ENCODE results near the gene RAB10.
A peak's percentile ranks its signal among the peaks of the same experiment; 100 is the strongest.

RAB10 gene

GRCh38 chr2:26035090-26035743, 1.3 kb downstream of the RAB10 start:
- Histone ChIP-seq H3K9ac (ENCODE audit: low read length) (peak overlapping the region; percentile 84), H4K20me1 (ENCODE audit: insufficient read depth, low read length) (peaks cover 39% of the 10 kb centered on the region), H2AFZ (ENCODE audit: low read depth, low read length) (no peak overlapping the region), H3K4me2 (ENCODE audit: low read length) (peak overlapping the region; percentile 88), H3K4me3 (ENCODE audit: low read length) (peak overlapping the region; percentile 94), H3K27me3 (ENCODE audit: low read depth, low read length) (no peaks in the 10 kb centered on the region), H3K27ac (ENCODE audit: low read length) (peak overlapping the region; percentile 73; the same call in 1 of the 2 replicates), H3K9me3 (ENCODE audit: insufficient read depth, low read length) (no peaks in the 10 kb centered on the region), H3K79me2 (ENCODE audit: low read length) (peaks cover 63% of the 10 kb centered on the region), H3K4me1 (ENCODE audit: low read length) (peaks cover 14% of the 10 kb centered on the region), H3K36me3 (replicated peaks; ENCODE audit: low read depth, low read length) (peaks cover 13% of the 10 kb centered on the region)
- no peak for TF ChIP-seq CTCF (IDR thresholded peaks at IDR 0.05; ENCODE audit: low read depth, low read length)
- TF ChIP-seq EZH2phosphoT487 (IDR thresholded peaks at IDR 0.05; ENCODE audit: low read depth), result no peak

GRCh38 chr2:26039603-26040323, 5.9 kb downstream of the RAB10 start:
- no peak for TF ChIP-seq CTCF (IDR thresholded peaks at IDR 0.05; ENCODE audit: low read depth, low read length)
- no peak for TF ChIP-seq EZH2phosphoT487 (IDR thresholded peaks at IDR 0.05; ENCODE audit: low read depth)
- Histone ChIP-seq H3K9ac (ENCODE audit: low read length) (no peak overlapping the region), H2AFZ (ENCODE audit: low read depth, low read length) (no peak overlapping the region), H3K27ac (ENCODE audit: low read length) (no peak overlapping the region), H3K4me1 (ENCODE audit: low read length) (peaks cover 19% of the 10 kb centered on the region), H4K20me1 (ENCODE audit: insufficient read depth, low read length) (peaks cover 79% of the 10 kb centered on the region), H3K27me3 (ENCODE audit: low read depth, low read length) (no peaks in the 10 kb centered on the region), H3K4me2 (ENCODE audit: low read length) (no peak overlapping the region), H3K4me3 (ENCODE audit: low read length) (no peak overlapping the region), H3K79me2 (ENCODE audit: low read length) (peaks cover 100% of the 10 kb centered on the region), H3K9me3 (ENCODE audit: insufficient read depth, low read length) (no peaks in the 10 kb centered on the region), H3K36me3 (replicated peaks; ENCODE audit: low read depth, low read length) (peaks cover 24% of the 10 kb centered on the region)

- Histone ChIP-seq H3K9ac (ENCODE audit: low read length) (no peak overlapping the region), H3K79me2 (ENCODE audit: low read length) (peaks cover 100% of the 10 kb centered on the region), H2AFZ (ENCODE audit: low read depth, low read length) (no peak overlapping the region), H3K4me3 (ENCODE audit: low read length) (no peak overlapping the region), H3K4me1 (ENCODE audit: low read length) (peaks cover 9% of the 10 kb centered on the region), H3K27ac (ENCODE audit: low read length) (no peak overlapping the region), H3K4me2 (ENCODE audit: low read length) (no peak overlapping the region), H3K9me3 (ENCODE audit: insufficient read depth, low read length) (no peaks in the 10 kb centered on the region), H3K36me3 (replicated peaks; ENCODE audit: low read depth, low read length) (peaks cover 16% of the 10 kb centered on the region), H4K20me1 (ENCODE audit: insufficient read depth, low read length) (peaks cover 55% of the 10 kb centered on the region), H3K27me3 (ENCODE audit: low read depth, low read length) (no peaks in the 10 kb centered on the region)
- TF ChIP-seq EZH2phosphoT487 (IDR thresholded peaks at IDR 0.05; ENCODE audit: low read depth) (no peak), CTCF (IDR thresholded peaks at IDR 0.05; ENCODE audit: low read depth, low read length) (no peak)
Observed at GRCh38 chr2:26043109-26043508, 9.2 kb downstream of the RAB10 start.

- Histone ChIP-seq H3K4me1 (ENCODE audit: low read length) (peaks cover 9% of the 10 kb centered on the region), H4K20me1 (ENCODE audit: insufficient read depth, low read length) (peaks cover 63% of the 10 kb centered on the region), H3K27me3 (ENCODE audit: low read depth, low read length) (no peaks in the 10 kb centered on the region), H3K4me3 (ENCODE audit: low read length) (no peak overlapping the region), H3K27ac (ENCODE audit: low read length) (no peak overlapping the region), H3K9ac (ENCODE audit: low read length) (no peak overlapping the region), H3K79me2 (ENCODE audit: low read length) (peaks cover 100% of the 10 kb centered on the region), H2AFZ (ENCODE audit: low read depth, low read length) (no peak overlapping the region), H3K36me3 (replicated peaks; ENCODE audit: low read depth, low read length) (peaks cover 19% of the 10 kb centered on the region), H3K4me2 (ENCODE audit: low read length) (peak overlapping the region; percentile 29; the same call in 1 of the 2 replicates), H3K9me3 (ENCODE audit: insufficient read depth, low read length) (no peaks in the 10 kb centered on the region)
- TF ChIP-seq EZH2phosphoT487 (IDR thresholded peaks at IDR 0.05; ENCODE audit: low read depth) (no peak), CTCF (IDR thresholded peaks at IDR 0.05; ENCODE audit: low read depth, low read length) (no peak)
Observed at GRCh38 chr2:26043862-26044696, 10.2 kb downstream of the RAB10 start.
